AG09309 (cell line): ENCODE results near the gene NEGR1.

Experiments used
- DNase-seq: peaks from one replicate; pipeline ENCODE4 v3.0.0-alpha.2; 2010; ENCODE audit warnings: low read depth
- H3K4me3 ChIP-seq: 2 replicates; pipeline ENCODE4 v1.5.1; 2011; ENCODE audit warnings: mild to moderate bottlenecking, low read depth, low read length, moderate library complexity; ENCODE audit not compliant: control insufficient read depth
- TF ChIP-seq, protein P1 (sequence below): IDR thresholded peaks from 2 replicates; pipeline ENCODE4 v1.5.1; 2011; ENCODE audit warnings: mild to moderate bottlenecking, low read depth, low read length, inconsistent platforms; ENCODE audit not compliant: insufficient read depth, control insufficient read depth; ENCODE audit errors: missing control alignments

The NEGR1 gene

DNA sequence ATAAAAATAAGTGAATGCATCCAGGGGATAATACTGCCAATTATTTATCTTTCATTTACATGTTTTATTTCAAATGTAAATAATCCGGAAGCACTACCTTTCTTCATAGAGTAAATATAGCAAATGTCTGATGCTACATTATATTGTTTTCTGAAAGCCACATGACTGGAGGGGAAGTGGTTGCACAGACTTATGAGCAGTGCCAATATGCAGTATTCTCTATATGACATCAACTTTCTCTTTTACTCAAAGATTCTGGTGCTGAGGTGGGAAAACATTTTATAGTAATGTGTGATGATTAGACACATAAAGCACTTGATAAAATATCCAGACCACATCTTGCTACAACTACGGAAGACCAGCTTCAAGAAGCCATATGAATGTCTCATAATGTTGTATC lies 314.7 kb downstream of the NEGR1 start:
- DNase-seq: no peak
- no peak overlapping the region for H3K4me3 ChIP-seq
- TF ChIP-seq, protein P1, sequence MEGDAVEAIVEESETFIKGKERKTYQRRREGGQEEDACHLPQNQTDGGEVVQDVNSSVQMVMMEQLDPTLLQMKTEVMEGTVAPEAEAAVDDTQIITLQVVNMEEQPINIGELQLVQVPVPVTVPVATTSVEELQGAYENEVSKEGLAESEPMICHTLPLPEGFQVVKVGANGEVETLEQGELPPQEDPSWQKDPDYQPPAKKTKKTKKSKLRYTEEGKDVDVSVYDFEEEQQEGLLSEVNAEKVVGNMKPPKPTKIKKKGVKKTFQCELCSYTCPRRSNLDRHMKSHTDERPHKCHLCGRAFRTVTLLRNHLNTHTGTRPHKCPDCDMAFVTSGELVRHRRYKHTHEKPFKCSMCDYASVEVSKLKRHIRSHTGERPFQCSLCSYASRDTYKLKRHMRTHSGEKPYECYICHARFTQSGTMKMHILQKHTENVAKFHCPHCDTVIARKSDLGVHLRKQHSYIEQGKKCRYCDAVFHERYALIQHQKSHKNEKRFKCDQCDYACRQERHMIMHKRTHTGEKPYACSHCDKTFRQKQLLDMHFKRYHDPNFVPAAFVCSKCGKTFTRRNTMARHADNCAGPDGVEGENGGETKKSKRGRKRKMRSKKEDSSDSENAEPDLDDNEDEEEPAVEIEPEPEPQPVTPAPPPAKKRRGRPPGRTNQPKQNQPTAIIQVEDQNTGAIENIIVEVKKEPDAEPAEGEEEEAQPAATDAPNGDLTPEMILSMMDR: no peak

DNA sequence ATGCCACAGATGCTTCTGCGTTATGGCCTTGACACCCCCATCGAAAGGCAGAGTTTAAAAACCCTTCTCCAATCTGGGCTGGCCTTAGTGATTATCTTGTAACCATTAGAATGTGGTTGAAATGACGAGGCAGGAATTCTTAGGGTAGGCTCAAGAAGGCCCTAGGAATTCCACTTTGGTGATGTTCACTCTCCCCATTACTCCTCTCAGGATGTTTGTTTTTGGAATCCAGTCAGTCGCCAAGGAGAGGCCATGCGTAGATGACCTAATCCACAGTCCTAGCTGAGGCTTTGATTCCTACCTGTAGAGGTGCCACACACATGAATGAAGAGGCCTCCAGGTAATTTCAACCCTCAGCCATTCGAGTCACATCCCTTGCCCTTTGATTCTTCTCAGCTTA lies 318.2 kb downstream of the NEGR1 start:
- TF ChIP-seq, protein P1: no peak

GRCh38 chr1:71956613-71957285 lies 325.6 kb downstream of the NEGR1 start:
- no peak overlapping the region for H3K4me3 ChIP-seq
- DNase-seq: no peak
- TF ChIP-seq, protein P1: no peak

More for the DNA sequence above, 318.2 kb downstream of the NEGR1 start:
- no peak for DNase-seq
- H3K4me3 ChIP-seq: no peak overlapping the region

DNA sequence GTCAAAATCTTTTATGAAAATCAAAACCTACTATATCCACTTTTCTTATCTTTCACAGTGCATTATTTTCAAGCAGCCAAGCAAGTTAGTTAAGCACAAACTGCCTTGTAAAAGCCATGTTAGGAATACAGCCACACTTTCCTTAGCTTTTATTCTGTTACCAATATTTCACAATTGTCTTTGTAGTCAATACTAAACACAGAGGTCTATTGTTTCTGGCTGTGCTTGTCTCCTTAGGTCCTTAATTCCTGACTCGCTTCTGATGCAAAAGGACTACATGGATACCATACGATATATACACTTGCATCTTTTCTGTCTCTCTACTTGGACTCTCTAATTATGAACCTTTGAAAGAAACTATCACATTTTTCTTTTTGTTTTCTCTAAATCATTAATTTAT lies 331.8 kb downstream of the NEGR1 start:
- TF ChIP-seq, protein P1: no peak
- no peak overlapping the region for H3K4me3 ChIP-seq
- DNase-seq: no peak

DNA sequence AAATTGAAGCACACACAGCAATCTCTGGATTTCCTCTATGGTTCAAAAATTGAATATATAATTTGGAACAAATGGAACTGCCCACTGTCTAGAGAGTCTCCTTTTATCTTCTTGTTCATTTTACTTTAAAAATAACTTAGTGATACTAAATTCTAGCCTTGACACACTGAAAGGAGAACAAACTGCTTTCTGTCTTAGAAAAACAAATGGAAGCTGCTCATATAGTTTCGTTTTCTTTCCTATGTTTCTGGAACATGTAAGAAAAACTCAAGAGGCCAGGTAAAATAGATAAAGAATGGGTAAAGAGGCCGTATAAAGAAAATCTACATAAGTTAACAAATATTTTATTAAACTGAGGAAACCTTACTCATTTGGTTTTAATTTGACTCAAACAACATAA lies 332.7 kb downstream of the NEGR1 start:
- TF ChIP-seq, protein P1: no peak
- no peak for DNase-seq
- no peak overlapping the region for H3K4me3 ChIP-seq

- H3K4me3 ChIP-seq: no peak overlapping the region
- no peak for DNase-seq
- TF ChIP-seq, protein P1: no peak
Observed at GRCh38 chr1:71948561-71948960, 333.8 kb downstream of the NEGR1 start.
